ENCODE results near the gene CSNK1G2. TPM values are rescaled to one million over a fixed set of nuclear protein-coding genes. Genes with fewer than 3 reads are reported as not detected.

The CSNK1G2 gene
- total and polyA plus RNA-seq, 12 donors, result 30.0 to 120 (median 73.6) TPM

- intact Hi-C loops (cut with DNase I), result no loop called here
- 85 to 89% (median 88%) methylated on average over 18 to 30 of the region's 30 CpGs for WGBS, 4 donors
- Histone ChIP-seq H3K9me3 (replicated peaks in 1 of 3) (no peaks in the 10 kb centered on the region), H3K4me1 (replicated peaks in 1 of 2) (no peaks in the 10 kb centered on the region), H3K27ac (no peak overlapping the region), H3K36me3 (replicated peaks in 1 of 2) (peaks cover 0 to 57% of the 10 kb centered on the region in 2 donors), H3K4me3 (no peak overlapping the region), H3K27me3 (no peaks in the 10 kb centered on the region)
- no peak for TF ChIP-seq CTCF (IDR thresholded peaks at IDR 0.05)
- no peak for TF ChIP-seq POLR2A (IDR thresholded peaks at IDR 0.05)
- DNase-seq, result no peak
Observed at GRCh38 chr19:1991018-1991913, 50.3 kb downstream of the CSNK1G2 start.

- no peak for TF ChIP-seq CTCF (IDR thresholded peaks at IDR 0.05)
- no peak for TF ChIP-seq POLR2A (IDR thresholded peaks at IDR 0.05)
- peak in 2 of 7 donors; percentile 28 to 43 for DNase-seq
- Histone ChIP-seq H3K27me3 (no peaks in the 10 kb centered on the region), H3K4me1 (replicated peaks in 1 of 2) (no peaks in the 10 kb centered on the region), H3K27ac (no peak overlapping the region), H3K9me3 (replicated peaks in 1 of 3) (no peaks in the 10 kb centered on the region), H3K4me3 (no peak overlapping the region), H3K36me3 (replicated peaks in 1 of 2) (peaks cover 0 to 53% of the 10 kb centered on the region in 2 donors)
- intact Hi-C loops (cut with DNase I), result no loop called here
- 84 to 97% (median 90%) methylated on average over 8 to 44 of the region's 44 CpGs for WGBS, 4 donors
Observed at GRCh38 chr19:1992759-1993260, 51.8 kb downstream of the CSNK1G2 start.

- no peak overlapping the region for H3K4me3 ChIP-seq
- H3K4me1 ChIP-seq (replicated peaks in 1 of 2), result no peaks in the 10 kb centered on the region
- WGBS, 4 donors, result 91 to 96% (median 95%) methylated on average over 12 to 31 of the region's 31 CpGs
- no peaks in the 10 kb centered on the region for H3K27me3 ChIP-seq
- peaks cover 0 to 29% of the 10 kb centered on the region in 2 donors for H3K36me3 ChIP-seq (replicated peaks in 1 of 2)
- H3K9me3 ChIP-seq (replicated peaks in 1 of 3), result no peaks in the 10 kb centered on the region
- DNase-seq, result no peak
- no peak overlapping the region for H3K27ac ChIP-seq
- intact Hi-C loops (cut with DNase I), result no loop called here
- TF ChIP-seq POLR2A (IDR thresholded peaks at IDR 0.05) (no peak), CTCF (IDR thresholded peaks at IDR 0.05) (no peak)
Observed at GRCh38 chr19:1997353-1998233, 56.6 kb downstream of the CSNK1G2 start.
